Vagina (tissue), 2 donors: ENCODE results near the gene GHRHR.

Experiments used
- CTCF ChIP-seq, 3 experiments: fragments of 450-650 bp in 2 of 3; fragments of 200-600 bp in 1 of 3; sonication (generic) in 1 of 3; IDR thresholded peaks; one replicate each; pipeline ENCODE4 v1.5.1; 2017 to 2019; ENCODE audit warnings: antibody characterized with exemption in 3 of 3, mild to moderate bottlenecking in 2 of 3, moderate library complexity in 2 of 3
- POLR2A ChIP-seq, 2 donors: fragments of 450-650 bp; IDR thresholded peaks; one replicate each; pipeline ENCODE4 v1.6.1; 2017; ENCODE audit warnings: antibody characterized with exemption in 2 of 2, mild to moderate bottlenecking in 2 of 2, moderate library complexity in 2 of 2
- POLR2AphosphoS5 ChIP-seq, 2 donors: sonication (generic); formaldehyde crosslinking; IDR thresholded peaks; one replicate each; pipeline ENCODE4 v1.9.0; 2017; ENCODE audit warnings: antibody characterized with exemption in 2 of 2, mild to moderate bottlenecking in 2 of 2, low read depth in 1 of 2; ENCODE audit not compliant: insufficient read depth in 1 of 2

DNA sequence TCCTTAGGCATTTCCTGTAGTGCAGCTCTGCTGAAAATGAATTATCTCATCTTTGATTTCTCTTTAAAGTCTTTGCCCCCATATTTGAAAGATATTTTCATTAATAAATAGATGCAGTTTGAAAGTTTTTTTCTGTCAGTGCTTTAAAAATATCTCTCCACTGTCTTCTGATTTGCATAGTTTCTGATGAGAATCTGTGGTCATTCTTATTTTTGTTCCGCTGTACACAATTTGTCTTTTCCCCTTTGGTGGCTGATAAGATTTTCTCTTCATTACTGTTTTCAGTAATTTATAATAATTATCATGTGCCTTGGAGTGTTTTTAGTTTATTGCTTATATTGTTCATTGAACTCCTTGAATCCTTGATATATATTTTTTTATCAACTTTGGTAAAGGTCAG is 7.0 kb upstream of the GHRHR start:
- TF ChIP-seq POLR2A (IDR thresholded peaks at IDR 0.05) (no peak), CTCF (IDR thresholded peaks at IDR 0.05) (no peak), POLR2AphosphoS5 (IDR thresholded peaks at IDR 0.05; ENCODE audit: insufficient read depth in 1 of 2, low read depth in 1 of 2) (no peak)
